Measurements from ENCODE around the gene SNX4.

The SNX4 gene

GRCh38 chr3:125433611-125434041, 86.4 kb downstream of the SNX4 start:
- peak overlapping the region; percentile 71 for H3K27ac ChIP-seq
- TF ChIP-seq CTCF (conservative IDR thresholded peaks at IDR 0.05; ENCODE audit: low read depth), result no peak

GRCh38 chr3:125433091-125433534, 86.9 kb downstream of the SNX4 start:
- CTCF ChIA-PET, result no interaction called here
- TF ChIP-seq CTCF (conservative IDR thresholded peaks at IDR 0.05; ENCODE audit: low read depth), result no peak
- peak overlapping the region; percentile 71 for H3K27ac ChIP-seq
- POLR2A ChIA-PET (ENCODE audit: low non-redundant PET), result no interaction called here
- DNase-seq (ENCODE audit: low spot score), result no peak

More at GRCh38 chr3:125433611-125434041, 86.4 kb downstream of the SNX4 start:
- POLR2A ChIA-PET (ENCODE audit: low non-redundant PET), result no interaction called here
- CTCF ChIA-PET, result no interaction called here
- peak; percentile 74 for DNase-seq (ENCODE audit: low spot score)

DNA sequence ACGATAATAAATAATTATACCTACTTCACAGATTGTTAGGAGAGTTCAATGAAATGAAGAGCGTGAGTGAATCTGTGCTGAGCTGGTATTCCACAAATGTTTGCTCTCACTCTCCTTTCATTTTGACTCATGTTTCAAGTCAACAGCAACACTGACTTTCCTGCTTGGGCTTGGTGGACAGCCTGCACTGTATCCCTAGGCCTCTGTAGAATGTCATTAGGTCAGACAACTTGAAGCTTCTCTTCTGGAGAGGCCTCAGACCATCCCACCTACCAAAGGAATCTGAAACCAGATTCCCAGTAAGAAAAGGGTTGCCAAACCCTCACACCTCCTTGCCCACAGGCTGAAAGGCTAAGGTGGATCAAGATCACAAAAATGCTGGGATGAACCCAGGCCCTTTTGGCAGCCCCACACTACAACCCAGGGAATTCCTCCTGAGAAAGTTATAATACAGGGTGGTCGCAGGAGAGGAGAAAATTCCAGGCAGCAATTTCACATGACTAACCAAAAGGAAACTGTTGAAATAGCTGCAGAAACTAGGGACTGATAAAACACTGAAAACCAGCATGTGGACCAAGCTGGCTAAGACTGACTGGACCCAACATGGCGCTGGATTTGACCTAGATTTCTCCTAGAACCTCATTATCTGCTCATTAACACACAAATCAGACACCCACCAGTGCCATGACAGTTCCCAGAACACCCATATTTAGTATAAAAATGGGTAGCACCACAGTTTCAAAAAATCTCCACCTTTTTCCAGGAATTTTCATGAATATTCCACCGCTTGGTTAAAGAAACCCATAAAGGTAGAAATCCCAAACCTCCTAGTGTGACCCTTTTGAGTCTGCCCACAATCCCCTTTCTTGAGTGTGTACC, 87.9 kb downstream of the SNX4 start:
- ChIA-PET POLR2A (ENCODE audit: low non-redundant PET) (no interaction called here), CTCF (interaction anchor here (0.6 kb wide), 1 partner anchor 11 kb away, joined by 3 read pairs; no protein-coding TSS in a partner anchor)
- TF ChIP-seq CTCF (conservative IDR thresholded peaks at IDR 0.05; ENCODE audit: low read depth), result no peak
- DNase-seq (ENCODE audit: low spot score), result no peak
- no peak overlapping the region for H3K27ac ChIP-seq

DNA sequence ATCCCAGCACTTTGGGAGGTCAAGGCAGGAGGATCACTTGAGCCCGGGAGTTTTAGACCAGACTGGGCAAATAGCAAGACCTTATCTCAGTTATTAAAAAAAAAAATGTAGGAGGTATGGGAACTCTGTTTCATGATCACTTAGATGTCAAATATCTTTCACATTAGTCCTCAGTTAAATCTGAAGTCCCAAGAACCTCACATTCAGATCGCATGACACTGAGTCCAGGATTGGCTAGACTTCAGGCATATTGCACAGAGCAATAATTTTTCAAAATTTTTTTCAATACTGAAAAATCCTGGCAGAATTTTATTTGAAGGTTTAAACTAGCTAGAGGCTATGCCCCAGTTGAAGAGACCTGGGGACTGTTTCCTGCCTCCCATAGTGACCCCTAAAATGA, 88.6 kb downstream of the SNX4 start:
- ChIA-PET POLR2A (ENCODE audit: low non-redundant PET) (no interaction called here), CTCF (no interaction called here)
- H3K27ac ChIP-seq, result no peak overlapping the region
- no peak for DNase-seq (ENCODE audit: low spot score)
- TF ChIP-seq CTCF (conservative IDR thresholded peaks at IDR 0.05; ENCODE audit: low read depth), result no peak

- DNase-seq (ENCODE audit: low spot score), result no peak
- no peak for TF ChIP-seq CTCF (conservative IDR thresholded peaks at IDR 0.05; ENCODE audit: low read depth)
- H3K27ac ChIP-seq, result no peak overlapping the region
- ChIA-PET POLR2A (ENCODE audit: low non-redundant PET) (no interaction called here), CTCF (no interaction called here)
Measured at GRCh38 chr3:125428216-125428830, 91.7 kb downstream of the SNX4 start.

DNA sequence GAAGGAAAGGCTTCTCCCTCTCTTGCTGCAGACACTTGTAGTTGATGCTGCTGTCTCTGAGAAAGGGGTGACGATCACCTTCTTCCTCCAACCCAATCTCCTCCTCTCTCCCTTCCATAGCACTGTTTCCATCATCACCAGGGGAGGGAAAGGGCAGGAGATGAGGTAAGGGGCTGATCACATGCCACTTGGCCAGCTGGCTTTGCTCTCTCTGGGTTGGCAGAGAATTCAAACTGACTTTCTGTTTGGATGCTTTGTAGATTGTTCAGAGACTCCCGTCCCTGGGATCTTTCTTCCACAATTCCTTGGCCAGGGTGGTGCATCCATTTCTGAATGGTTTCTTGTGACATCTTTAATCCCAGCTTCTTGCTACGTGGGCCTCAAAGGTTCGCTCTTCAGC, 101.7 kb downstream of the SNX4 start:
- no peak for DNase-seq (ENCODE audit: low spot score)
- H3K27ac ChIP-seq, result no peak overlapping the region
- ChIA-PET CTCF (no interaction called here), POLR2A (ENCODE audit: low non-redundant PET) (no interaction called here)
- no peak for TF ChIP-seq CTCF (conservative IDR thresholded peaks at IDR 0.05; ENCODE audit: low read depth)

Measured in RWPE1 (cell line).